HG03064 (cell line): ENCODE measurements around the gene GPSM3.
A peak's percentile ranks its signal among the peaks of the same experiment; 100 is the strongest.
"Not testable (repeated sequence)": the region's sequence is repeated elsewhere in the genome, so short reads cannot be mapped to it uniquely, and the experiment has no call there.

ENCODE experiments used
- ATAC-seq: cut with Tn5 transposase; IDR thresholded peaks from one replicate; pipeline ENCODE4 v1.9.1; 2021; ENCODE audit warnings: low read depth; ENCODE audit not compliant: unreplicated experiment

The GPSM3 gene

DNA sequence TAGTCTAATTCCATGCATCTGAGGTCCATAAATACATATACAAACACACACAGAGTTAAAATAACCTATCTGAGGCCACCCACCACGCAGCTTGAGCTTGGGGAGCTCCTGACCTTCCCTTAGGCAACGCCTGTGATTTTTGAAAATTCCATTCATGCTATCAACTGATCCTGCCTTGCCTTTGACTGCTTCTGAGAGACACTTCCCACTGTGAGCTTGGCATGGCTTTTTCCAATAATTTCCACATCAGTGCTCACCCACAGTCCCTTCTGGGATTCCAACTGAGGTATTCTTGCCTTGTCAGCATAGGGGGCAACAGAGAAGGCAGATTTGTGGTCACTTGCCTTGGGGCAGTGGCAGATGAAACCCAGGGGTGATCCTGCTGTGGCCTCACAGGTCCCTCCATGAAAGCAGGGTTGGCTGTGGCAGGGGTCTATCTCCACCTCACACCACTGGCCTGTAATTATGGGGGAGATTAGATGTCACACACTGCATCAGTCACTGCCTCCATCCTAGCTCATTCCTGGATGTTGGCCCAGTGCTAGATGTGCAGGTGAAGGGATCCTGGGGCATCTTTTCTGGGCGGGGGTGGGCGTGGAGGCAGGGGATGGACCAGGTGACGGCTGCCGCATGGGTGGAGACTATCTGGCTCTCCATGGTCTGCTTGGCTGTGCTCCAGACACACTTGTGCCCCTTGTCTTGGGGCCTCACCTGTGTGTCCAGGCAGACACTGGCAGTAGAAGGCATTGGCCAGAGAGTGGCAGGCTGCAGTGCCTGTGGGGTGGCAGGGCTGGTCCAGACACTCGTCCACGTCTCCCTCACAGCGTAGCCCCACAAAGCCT is 11.2 kb upstream of the GPSM3 start:
- no peak for ATAC-seq

DNA sequence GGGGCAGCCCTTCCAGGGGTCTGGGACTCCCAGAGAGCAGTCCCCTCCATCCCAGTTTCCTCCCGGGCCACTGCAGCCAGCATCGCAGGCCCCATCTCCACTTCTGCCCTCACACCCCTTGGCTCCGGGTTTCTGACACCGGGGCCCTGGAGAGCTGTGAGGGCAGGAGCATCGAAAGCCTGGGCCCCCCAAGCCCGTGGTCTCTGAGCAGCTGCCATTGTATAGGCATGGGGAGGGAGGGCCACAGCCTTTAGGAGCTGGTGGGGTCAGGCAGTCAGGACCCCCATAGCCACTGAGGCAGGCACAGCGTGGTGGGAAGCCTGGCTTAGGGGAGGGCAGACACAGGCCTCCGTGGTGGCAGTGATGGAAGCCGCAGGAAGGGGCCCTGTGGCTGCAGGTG is 9.7 kb upstream of the GPSM3 start:
- no peak for ATAC-seq

DNA sequence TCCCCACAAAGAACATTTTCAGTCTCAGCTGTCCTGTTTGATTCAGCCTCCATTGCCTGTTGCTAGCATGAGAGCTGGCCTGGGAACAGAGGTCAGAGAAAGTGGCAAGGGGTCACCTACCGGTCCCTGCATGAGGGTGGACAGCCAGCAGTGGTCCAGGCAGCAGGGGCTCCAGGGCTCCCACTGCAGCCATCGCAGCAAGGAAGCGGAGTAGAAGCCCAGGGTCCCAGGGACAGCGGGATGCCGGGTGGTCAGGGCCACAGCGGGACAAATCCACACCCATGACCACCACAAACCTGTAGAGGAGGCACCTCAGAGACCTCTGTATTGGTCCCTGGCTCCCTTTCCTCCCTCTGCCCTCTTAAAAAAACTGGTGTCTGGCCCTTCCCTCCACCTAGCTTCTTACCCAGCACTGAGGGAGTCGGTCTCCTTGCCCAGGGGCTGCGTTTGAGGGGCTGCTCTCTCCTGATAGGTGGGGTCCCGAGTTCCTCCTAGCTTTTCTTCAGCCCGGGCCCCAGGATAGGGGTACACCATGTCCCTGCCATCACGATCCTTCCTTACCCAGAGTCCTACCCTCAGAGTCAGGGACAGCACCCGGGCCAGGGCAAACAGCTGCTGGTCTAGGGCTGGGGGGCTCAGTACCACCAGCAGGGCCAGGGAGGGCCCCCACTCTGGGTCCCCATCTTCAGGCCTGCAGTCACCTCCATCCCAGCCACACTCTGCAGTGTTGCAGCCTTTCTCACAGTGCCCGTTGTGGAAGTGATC is 8.4 kb upstream of the GPSM3 start:
- ATAC-seq: no peak

DNA sequence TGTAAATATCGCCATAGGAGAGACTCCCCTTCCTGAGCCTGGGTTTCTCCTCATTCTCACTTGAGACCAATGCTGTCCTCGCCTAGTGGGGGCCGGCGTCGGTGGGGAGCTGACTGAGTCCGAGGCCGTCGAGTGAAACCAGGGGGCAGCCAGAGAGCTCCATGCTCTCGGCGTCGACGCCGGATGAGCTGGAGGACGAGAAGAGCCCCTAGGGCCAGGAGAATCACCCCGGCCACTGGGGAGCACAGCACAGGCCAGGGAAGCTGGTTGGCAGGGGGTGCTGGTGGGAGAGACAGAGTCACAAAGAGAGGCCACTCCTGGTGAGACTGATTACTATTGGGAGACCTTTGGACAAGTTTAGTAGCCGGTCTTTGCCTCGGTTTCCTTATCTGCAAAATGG is 6.4 kb upstream of the GPSM3 start:
- ATAC-seq: no peak

DNA sequence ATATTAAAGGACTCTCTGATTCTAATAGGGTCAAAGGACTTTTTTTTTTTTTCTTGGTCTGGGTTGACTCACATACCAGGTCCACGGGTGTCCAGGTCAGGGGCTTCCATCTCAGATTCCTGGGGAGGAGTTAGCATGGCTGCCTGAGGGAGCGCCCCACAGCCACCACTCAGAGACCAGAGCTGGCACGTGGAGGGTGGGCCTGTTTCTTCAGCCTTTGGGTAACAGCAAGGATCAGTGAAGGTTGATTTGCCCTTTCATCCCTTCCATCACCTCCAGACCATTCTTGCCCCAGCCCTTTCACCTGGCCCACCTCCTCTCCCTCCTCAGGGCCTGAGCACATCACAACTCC is 5.9 kb upstream of the GPSM3 start:
- ATAC-seq: no peak

DNA sequence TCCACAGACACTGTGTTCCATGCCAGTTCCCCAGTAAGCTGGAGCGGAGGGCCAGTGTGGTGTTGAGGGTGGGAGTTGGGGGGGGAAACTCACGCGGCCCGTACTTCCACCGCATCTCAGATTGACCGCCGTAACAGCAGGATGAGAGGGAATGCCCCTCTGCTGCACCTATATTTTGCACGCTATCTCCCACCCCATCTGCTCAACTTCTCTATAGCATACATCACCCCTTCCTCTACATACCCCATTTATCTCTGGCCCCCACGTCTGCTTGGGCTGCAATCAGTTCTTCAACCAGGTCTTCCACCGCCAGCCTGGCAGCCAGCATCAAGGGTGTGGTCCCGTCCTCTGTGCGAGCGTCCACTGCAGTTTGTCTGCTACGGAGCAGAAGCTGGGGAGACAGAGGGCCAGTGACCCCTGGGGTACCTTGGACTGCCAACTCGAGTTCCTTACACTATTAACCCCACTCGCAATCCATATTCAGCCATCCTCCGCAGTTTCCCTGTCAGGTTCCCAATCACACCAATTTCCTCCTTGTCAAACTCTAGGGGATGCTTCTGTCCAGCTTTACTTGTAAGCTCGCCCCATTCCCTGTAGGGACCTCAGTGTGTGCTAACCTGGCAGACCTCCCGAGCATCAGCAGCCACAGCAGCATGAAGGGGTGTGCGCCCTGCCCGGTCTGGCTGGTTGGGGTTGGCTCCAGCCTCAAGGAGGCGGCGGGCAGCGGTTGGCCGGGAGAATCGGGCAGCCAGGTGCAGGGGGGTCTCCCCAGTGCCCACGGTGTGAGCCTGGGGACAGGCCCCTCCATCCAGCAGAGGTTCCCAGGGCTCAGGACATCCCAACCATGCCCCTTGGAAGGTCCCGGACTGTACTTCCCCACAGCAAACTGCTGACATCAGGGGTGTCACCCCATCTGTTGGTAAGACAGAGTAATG is 4.5 kb upstream of the GPSM3 start:
- ATAC-seq: no peak

DNA sequence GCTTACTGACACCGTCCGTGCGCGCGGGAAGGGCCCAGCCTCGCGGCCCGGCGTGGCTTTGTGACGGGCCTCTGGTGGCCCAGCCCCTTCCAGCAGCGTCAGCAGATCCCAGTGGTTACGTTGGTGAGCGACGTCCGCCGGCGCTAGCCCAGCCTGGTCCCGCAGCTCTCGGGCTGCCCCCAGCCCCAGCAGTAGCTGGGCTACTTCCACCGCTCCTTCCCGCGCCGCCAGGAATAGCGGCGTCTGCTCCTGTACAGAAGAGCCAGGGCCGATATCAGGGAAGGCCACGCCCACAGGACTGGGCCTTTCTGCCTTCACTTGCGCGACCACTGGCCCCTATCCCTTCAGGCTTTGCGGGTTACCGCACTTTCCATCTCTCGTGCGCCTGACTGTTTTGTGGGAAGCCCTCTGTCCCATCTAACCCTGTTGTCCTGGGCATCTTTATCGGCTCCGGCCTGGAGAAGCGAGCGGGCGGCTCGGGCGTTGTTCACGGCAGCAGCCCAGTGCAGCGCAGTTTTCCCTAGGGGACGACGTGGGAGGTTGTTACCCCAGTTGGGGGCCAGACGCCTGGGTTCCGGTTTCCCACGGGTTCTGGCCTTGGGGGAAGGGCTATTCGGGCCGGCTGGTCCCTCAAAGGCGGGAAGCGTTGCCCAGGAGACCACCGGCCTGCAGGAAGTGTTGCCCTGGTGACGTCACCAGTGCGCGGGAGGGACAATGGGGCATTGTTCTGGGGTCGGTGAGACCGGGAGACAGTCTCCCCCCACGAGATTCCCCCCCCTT is 3.6 kb upstream of the GPSM3 start:
- ATAC-seq: peak; percentile 75

DNA sequence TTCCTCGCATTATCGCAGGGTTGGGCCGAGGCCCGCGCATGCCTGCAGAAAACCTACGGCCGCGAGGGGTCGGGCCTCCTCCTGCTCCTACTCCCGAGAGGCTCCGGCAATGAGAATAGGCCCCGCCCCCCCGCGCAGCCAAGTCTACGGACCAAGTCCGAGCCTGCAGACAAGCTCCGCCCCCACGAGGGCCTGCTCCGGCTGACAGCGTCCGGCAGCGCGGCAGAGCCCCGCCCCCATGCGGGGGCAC is 3.1 kb upstream of the GPSM3 start:
- no peak for ATAC-seq

DNA sequence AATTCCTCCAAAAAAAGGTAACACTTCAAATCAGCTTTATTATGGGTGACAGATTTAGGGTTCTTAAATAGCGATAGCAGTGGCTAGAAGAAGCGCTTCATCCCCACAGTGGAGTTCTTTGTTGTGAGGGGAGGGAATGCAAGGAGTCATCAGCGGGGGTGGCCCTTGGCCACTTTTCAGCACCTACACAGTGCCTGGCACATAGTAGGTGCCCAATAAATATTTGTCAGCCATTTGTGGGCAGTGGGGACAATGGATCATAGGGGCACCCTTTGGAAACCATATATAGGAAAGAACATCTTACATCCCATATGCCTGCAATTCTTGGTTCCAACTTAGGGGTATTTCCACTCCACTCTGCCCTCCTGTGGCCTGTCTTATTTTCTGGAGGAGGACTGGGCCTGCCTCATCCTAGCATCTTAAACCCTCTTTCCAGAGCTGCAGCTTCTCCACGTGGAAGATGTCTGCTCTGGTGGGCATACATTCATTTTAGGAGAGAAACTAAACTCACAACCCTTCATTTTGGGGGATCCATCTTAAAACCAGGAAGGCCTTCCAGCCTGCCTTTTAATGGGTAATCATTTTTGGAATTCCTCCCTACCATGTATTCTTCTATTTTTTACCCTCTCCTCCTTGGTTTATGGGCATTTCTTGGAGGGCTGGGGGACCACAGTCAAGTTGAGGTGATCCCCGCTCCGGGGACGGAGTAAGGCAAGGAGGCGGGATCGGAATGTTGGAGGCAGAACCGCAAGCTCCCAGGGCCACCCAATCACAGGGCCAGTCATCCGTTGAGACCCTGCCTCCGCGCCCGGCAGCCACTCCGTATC is 2.6 kb upstream of the GPSM3 start:
- ATAC-seq: peak; percentile 51

DNA sequence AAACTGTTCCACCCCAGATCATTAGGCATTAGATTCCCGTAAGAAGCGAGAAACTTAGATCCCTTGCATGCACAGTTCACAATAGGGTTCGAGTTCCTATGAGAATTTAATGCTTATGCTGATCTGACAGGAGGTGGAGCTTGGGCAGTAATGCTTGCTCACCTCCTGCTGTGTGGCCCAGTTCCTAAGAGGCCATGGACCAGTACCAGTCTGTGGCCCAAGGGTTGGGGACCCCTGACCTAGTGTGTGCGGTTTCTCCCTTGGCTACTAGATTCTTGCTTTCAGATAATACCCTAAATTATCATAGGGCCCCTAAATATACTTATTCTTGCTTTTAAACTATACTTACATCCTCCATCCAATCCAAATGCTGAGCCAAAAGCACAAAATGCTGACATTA is 1.9 kb upstream of the GPSM3 start:
- ATAC-seq: no peak

DNA sequence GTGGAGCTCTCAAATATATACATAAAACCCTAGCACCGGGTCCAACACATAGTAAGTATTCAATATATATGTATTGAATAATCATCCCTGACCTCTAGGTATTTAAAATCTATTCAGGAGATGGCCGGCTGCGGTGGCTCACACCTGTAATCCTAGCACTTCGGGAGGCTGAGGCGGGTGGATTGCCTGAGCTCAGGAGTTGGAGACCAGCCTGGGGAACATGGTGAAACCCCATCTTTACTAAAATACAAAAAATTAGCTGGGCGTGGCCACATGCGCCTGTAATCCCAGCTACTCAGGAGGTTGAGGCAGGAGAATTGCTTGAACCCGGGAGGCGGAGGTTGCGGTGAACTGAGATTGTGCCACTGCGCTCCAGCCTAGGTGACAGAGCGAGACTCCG is 653 bp upstream of the GPSM3 start:
- ATAC-seq: not testable (repeated sequence)

DNA sequence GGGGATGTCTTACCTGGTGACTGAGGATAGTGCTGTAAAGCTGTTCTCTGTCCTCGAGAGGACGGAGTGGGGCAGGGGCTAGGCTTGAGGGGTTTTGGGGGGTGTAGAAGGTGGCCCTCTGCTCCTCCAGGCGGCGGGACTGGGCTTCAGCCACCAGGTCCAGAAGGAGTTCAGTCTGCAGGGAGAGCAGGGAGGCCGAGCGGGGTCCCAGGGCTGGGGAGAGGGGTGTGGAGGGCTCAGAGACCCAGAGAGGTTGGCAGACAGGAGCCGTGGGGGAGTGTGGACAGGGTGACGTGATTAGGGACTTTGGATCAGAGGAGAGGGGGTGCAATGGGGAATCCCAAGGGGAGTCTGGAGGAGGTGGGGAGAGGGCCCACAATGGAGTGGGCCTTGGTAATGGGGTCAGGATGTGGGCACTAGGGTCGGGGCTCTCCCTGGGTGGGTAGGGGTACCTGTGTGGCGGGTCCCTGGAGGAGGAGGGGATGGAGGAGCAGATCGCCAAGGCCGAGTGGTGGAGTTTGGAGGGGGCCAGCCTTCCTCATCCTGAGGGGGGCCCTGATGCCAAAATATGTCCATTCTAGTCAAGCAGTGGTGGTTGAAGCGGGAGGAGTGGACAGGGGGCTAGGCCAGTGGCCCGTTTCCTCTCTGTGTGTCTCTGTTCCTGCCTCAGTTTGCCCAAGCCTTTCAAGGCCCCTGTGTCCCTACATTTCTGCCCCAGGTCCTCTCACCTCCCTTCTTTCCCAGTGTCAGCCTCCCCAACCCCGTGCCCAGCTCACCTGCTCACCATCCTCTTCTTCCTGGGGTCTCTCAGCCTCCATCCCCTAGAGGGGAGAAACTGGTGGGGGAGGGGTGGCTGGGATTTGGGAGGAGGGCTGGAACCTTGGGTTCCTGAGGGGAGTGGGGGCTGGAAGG is 491 bp downstream of the GPSM3 start:
- ATAC-seq: no peak

DNA sequence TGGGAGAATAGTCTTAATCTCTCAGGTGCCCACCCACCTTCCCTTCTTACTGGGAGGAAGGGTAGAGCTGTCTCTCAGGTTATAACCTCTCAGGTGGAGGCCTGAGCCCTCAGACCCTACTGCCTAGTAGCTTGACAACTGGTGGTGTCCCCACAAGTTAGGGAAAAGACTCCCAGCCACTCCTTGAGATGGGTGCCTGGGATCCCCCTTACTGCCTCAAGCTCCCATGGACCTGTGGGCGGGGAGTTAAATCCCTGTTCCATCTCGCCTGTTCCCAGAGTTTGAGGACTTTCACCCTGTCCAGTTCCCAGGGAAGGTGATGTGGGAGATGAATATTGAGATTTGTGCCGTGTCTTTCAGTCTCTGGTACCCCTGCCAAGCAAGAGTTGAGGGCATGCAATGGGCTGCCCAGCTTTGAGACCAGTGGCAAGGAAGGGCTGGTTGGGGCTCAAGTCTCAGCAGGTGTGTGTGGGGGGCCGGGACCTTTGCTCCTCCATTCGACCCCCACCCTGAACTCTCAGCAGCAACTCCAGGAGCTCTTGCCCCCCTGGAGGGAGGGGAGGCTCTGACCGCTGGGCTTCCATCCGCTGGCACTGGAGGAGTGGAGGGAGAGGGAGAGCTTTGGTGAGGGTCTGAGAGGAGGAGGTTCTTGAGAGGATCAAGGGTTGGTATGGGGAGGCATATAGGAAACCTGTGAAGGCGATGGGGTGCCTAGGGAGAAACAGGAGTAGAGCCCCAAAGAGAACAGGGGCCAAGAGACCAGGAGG is 1.3 kb downstream of the GPSM3 start:
- no peak for ATAC-seq

DNA sequence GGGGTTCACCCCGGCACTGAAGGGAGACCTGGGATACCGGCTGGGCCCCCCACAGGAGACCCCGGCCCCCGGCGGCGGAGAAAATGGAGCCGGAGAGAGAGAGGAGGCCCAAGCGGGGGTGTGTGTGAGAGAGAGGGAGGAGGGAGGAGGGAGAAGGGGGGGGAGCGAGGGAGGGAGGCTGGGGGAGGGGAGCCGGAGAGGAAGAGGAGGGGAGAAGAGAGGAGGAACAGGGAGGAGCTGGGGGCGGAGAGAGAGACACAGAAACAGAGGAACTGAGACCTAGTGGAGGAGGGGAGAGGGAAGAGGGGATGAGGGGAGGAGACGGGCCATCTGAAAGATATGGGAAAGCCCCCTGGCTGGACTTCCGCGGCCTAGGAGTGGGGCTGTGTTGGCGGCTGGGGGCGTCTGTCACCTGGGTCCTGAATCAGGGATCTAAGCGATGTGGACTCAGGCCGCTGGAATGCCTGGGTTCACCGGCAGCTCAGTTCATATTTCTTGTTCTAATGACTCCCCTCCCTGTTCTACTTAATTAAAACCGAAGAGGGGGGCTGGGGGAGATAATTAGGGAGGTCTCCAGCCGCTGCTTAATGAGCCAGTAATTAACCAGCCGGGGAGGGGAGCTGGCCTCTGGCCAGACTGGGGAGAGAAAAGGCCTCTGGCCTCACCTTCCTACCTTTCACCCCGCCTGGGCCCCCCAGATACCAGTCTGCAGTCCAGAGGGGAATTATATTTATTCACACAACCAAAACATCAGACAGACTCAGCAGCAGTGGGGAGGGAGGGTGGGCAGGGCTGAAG is 2.2 kb downstream of the GPSM3 start, which contains the start of gene PBX2:
TSS of gene PBX2 (minus strand) at position 149 of the 798 bp plus-strand sequence. CDS start 287 bp downstream, outside the sequence.
- ATAC-seq: no peak

DNA sequence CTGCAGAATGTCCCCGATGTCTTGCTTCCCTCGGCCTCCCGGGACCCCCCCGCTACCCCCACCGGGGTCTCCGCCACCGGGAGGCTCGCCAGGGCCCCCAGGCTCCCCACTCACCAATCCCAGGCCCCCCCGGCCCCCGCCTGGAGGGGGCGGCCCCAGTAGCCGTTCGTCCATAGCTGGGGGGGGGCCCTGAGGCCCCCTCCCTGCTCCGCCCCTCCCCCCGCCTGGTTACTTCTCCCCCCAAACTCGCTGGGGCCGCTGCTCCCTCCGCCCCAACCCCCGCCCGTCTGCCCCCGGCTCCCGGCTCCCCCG is 2.7 kb downstream of the GPSM3 start:
- ATAC-seq: no peak

DNA sequence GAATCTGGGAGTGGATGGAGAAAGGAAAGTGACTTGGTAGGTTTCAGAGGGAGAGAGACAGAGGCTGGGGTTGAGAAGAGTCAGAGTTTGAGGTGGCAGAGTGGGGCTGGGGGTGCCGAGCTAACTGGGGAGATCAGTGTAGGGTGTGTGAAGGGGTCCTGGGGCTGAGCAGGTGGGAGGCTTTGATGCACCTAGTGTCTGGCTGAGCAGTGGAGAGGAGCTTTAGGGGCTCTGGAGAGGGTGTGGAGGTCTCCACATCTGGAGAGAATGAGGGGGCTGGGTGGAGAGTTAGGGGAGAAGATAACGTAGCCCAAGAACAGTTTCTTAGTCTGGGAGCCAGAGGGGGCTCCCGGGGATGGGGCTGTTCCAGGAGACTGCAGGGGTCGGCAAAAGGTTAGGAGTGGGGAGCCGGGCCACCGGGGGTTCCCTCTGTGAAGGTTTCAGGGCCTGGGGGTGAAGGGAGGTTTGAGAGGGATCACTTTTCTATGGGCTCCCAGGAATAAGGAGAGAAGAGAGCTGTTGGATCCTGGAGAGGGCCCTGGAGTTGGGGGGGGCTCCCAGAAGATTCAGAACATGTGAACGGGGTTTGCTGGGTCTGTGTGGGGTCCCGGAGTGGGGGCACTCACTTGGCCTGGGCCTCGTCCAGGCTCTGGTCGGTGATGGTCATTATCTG is 3.2 kb downstream of the GPSM3 start:
- no peak for ATAC-seq
